ENCODE data around the gene PHC1. TPM values are rescaled to one million over a fixed set of nuclear protein-coding genes. Genes with fewer than 3 reads are reported as not detected.
A peak's percentile ranks its signal among the peaks of the same experiment; 100 is the strongest.
"Not testable (repeated sequence)": the region's sequence is repeated elsewhere in the genome, so short reads cannot be mapped to it uniquely, and the experiment has no call there.

Gene PHC1
- 22.5 and 23.4 TPM in 2 replicates for total RNA-seq (2014; rRNA removed; shearing (Covaris generic))

DNA sequence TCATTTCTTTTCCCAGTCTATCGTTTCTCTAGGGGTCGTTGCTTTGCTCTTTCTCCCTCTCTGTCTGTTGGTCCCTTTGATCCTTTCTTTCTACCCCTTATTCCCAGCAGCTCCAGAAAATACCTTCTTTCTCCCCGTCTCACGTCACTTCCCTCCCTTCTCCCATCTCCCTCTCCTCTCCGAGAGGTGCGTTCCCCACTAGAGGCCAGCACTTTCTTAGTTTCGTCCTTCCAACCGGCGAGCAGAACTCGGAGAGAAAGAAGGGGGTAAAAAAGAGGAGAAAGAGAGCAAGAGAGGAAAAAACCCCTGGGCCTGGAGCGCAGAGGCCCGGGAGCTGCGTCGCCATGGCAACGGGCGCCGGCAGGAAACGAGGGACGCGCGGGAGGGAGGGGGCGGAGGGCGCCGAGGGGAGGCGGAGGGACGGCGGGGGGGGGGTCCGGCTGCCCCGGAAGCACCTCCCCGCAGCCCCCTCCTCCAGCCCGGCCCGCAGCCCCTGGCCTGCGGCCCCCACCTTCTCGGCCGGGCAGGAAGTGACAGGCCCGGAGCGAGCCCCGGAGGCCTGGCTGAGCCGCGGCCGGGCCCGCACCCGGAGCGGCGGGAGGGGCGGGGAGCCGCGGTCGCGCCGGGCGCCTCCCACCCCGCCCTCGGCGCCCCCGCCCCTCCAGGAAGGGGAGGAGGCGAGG, at the start of gene PHC1:
Gene PHC1 (plus strand): TSS at position 477 of the 683 bp plus-strand sequence. CDS start 3,169 bp downstream, outside the sequence.
- peak within 1 kb of the TSS; percentile 75 for H3K4me3 ChIP-seq
- not testable (repeated sequence) for H3K36me3 ChIP-seq; H3K9me3 ChIP-seq (replicated peaks); H3K27me3 ChIP-seq (replicated peaks)
- H3K4me1 ChIP-seq (replicated peaks) = peaks cover 13% of the 10 kb centered on the region
- peak within 1 kb of the TSS; percentile 80 for H3K27ac ChIP-seq
- peak; percentile 82 to 86 for DNase-seq (ENCODE audit: low read depth in 1 of 2, low spot score in 2 of 2)

DNA sequence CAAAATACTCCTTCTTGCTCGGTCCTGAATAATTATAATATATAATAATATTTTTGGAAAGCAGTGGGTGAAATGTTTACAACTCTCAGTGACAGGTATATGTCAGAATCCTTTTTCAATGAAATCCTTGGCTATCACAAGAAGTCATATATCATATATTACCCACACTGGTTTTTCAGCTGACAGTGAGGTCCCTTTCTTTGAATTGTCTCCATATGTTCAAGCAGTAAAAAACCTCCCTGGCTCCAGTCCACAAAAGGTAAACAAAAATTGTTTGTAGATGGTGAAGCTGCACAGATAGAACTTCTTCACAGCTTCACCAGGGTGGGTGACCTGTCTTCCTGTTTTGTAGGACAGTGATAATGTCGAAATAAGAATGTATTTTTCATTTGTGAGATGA, 47.9 kb upstream of the PHC1 start:
- Histone ChIP-seq H3K9me3 (replicated peaks) (no peaks in the 10 kb centered on the region), H3K4me1 (replicated peaks) (no peaks in the 10 kb centered on the region), H3K27ac (no peak overlapping the region), H3K36me3 (no peaks in the 10 kb centered on the region), H3K4me3 (no peak overlapping the region), H3K27me3 (replicated peaks) (no peaks in the 10 kb centered on the region)
- DNase-seq (ENCODE audit: low read depth in 1 of 2, low spot score in 2 of 2) = no peak

DNA sequence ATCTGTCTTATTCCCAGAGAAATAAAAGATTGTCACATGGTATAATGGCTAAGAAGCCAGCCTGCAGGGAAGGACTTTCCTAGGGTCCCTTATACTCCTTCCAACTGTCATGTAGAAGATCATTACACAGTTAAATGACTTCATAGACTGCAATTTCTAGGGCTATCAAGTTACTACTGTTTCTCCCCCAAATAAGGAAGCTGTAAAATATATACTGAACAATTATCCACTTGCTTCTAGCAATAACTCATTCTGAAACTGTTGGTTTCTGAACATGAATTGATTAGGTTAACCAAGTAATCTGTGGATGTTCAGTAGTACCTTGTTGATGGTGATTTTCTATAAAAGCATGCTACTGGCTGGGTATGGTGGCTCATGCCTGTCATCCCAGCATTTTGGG, 47.3 kb upstream of the PHC1 start:
- Histone ChIP-seq H3K4me3 (no peak overlapping the region), H3K4me1 (replicated peaks) (no peaks in the 10 kb centered on the region), H3K9me3 (replicated peaks) (no peaks in the 10 kb centered on the region), H3K27me3 (replicated peaks) (no peaks in the 10 kb centered on the region), H3K36me3 (no peaks in the 10 kb centered on the region), H3K27ac (no peak overlapping the region)
- DNase-seq (ENCODE audit: low read depth in 1 of 2, low spot score in 2 of 2) = no peak

DNA sequence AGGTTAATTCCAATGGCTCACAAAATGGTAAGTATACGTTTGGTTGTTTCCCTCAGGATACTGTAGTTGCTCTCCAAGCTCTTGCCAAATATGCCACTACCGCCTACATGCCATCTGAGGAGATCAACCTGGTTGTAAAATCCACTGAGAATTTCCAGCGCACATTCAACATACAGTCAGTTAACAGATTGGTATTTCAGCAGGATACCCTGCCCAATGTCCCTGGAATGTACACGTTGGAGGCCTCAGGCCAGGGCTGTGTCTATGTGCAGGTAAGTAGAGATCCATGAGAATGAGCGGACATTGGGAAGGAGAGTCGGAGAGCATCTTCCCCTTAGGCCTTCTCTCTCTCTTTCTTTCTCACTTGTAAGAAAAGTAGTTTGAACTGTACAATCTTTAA, 46.5 kb upstream of the PHC1 start:
- no peaks in the 10 kb centered on the region for H3K9me3 ChIP-seq (replicated peaks)

DNA sequence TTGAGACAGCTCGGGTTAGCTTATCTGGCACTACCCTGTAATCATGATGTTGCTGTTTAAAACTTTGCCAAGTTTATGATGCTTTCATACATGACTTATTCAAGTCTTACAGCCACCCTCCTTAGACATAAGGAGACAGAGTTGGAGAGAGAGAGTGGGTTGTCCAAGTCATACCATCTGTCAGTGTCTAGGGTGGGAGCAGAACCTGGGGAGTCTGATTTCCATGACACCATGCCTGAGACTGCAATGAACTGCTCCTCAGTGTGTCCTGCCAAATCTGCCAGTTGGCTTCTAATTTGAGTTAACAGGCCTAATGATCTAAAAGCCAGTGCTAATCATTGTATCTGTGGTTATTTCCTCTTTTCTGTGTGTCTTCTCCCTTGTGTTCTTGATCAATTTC, 43.7 kb upstream of the PHC1 start:
- H3K36me3 ChIP-seq = no peaks in the 10 kb centered on the region

More for the DNA sequence above, 46.5 kb upstream of the PHC1 start:
- Histone ChIP-seq H3K27me3 (replicated peaks) (no peaks in the 10 kb centered on the region), H3K4me3 (no peak overlapping the region), H3K27ac (no peak overlapping the region), H3K36me3 (no peaks in the 10 kb centered on the region), H3K4me1 (replicated peaks) (no peaks in the 10 kb centered on the region)
- DNase-seq (ENCODE audit: low read depth in 1 of 2, low spot score in 2 of 2) = no peak

DNA sequence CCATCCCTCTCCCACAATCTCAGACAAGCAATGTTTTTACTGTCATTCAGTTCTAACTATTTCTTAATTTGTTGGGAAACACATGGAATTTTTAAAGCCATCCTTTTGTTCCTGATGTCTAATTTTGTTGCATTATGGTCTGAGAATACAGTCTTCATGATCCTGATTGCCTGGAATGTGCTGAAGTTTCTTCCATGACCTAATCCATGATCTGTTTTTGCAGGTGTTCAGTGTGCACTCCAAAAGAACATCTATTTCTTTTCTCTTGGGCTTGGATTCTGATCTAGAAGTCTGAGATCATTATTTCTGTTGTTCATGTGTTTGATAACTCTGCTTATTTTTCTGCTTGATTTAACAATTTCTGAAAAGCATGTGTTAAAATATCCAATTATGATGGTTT, 43.2 kb upstream of the PHC1 start:
- Histone ChIP-seq H3K36me3 (no peaks in the 10 kb centered on the region), H3K4me3 (no peak overlapping the region), H3K27ac (no peak overlapping the region), H3K27me3 (replicated peaks) (no peaks in the 10 kb centered on the region), H3K9me3 (replicated peaks) (no peaks in the 10 kb centered on the region), H3K4me1 (replicated peaks) (no peaks in the 10 kb centered on the region)
- DNase-seq (ENCODE audit: low read depth in 1 of 2, low spot score in 2 of 2) = no peak

More for the DNA sequence above, 43.7 kb upstream of the PHC1 start:
- DNase-seq (ENCODE audit: low read depth in 1 of 2, low spot score in 2 of 2) = no peak
- Histone ChIP-seq H3K27ac (no peak overlapping the region), H3K4me3 (no peak overlapping the region), H3K9me3 (replicated peaks) (no peaks in the 10 kb centered on the region), H3K4me1 (replicated peaks) (no peaks in the 10 kb centered on the region), H3K27me3 (replicated peaks) (no peaks in the 10 kb centered on the region)

DNA sequence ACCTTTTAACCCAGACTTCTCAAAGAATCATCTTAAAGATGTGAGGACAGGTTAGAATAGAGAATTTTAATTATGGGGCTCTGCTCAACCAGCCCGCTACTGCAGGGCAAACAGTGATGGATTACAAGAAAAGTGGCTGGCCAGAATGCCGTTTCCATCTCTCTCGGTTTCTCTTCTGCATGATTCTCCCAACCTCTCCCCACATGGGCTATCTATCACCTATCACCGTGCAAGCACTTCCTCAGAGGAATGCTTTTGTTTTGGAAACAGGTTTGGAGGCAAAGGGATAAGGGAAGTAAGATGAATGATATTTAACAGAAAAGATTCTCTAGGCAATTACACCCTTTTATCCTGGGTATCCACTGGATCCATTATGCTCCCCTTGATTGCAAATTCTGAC, 37.4 kb upstream of the PHC1 start:
- Histone ChIP-seq H3K4me1 (replicated peaks) (no peaks in the 10 kb centered on the region), H3K9me3 (replicated peaks) (no peaks in the 10 kb centered on the region), H3K27ac (no peak overlapping the region), H3K4me3 (no peak overlapping the region), H3K36me3 (no peaks in the 10 kb centered on the region), H3K27me3 (replicated peaks) (no peaks in the 10 kb centered on the region)
- no peak for DNase-seq (ENCODE audit: low read depth in 1 of 2, low spot score in 2 of 2)

DNA sequence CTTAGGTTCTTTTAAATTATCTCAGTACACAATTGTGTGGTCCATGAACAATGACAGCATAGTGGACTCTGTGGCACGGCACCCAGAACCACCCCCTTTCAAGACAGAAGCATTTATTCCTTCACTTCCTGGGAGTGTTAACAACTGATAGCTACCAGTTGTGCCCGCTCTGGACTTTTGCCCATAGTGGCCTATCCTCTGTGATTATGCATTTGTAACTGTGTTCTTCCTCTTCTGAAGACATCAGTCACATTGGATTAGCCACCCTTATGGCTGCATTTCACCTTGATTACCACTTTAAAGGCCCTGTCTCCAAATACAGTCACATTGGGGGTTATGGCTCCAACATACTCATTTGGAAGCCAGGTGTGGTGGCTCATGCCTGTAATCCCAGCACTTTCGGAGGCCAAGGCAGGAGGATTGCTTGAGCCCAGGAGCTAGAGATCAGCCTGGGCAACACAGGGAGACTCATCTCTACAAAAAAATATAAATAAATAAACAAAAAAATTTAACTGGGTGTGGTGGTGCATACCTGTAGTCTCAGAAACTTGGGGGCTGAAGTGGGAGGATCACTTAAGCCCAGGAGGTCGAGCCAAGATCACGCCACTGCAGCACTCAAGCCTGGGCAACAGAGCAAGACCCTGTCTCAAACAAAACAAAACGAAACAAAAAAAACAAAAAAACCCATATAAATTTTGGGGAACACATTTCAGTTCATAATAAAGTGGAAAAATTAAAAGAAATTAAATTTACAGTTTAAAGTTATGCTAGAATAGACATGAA, 27.6 kb upstream of the PHC1 start:
- Histone ChIP-seq H3K9me3 (replicated peaks) (no peaks in the 10 kb centered on the region), H3K27ac (no peak overlapping the region), H3K36me3 (no peaks in the 10 kb centered on the region), H3K4me3 (no peak overlapping the region), H3K4me1 (replicated peaks) (no peaks in the 10 kb centered on the region), H3K27me3 (replicated peaks) (no peaks in the 10 kb centered on the region)
- DNase-seq (ENCODE audit: low read depth in 1 of 2, low spot score in 2 of 2) = no peak

DNA sequence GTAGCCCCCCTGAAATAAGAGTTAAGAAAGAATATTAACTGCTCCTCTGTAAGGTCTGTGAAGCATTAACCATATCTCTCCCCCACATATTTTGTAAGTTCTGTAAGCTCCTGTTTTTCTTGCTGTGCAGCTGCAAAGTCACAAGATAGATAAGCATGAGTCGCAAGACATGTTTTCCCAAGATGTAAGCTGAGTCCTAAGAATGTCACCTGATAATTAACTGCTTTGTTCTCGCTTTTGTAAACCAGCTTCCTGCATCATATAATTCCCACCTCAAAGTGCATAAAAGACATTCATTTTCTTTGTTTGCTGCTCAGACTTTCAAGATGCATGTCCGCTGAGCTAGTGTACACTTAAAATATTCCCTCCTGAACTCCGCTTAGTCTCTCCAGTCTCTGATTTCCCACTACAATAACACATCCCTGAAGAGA, 27.0 kb upstream of the PHC1 start:
- H3K27me3 ChIP-seq (replicated peaks) = no peaks in the 10 kb centered on the region
- DNase-seq (ENCODE audit: low read depth in 1 of 2, low spot score in 2 of 2) = no peak
- H3K4me1 ChIP-seq (replicated peaks) = no peaks in the 10 kb centered on the region
- no peak overlapping the region for H3K27ac ChIP-seq
- H3K36me3 ChIP-seq = no peaks in the 10 kb centered on the region
- no peak overlapping the region for H3K4me3 ChIP-seq
- no peaks in the 10 kb centered on the region for H3K9me3 ChIP-seq (replicated peaks)

DNA sequence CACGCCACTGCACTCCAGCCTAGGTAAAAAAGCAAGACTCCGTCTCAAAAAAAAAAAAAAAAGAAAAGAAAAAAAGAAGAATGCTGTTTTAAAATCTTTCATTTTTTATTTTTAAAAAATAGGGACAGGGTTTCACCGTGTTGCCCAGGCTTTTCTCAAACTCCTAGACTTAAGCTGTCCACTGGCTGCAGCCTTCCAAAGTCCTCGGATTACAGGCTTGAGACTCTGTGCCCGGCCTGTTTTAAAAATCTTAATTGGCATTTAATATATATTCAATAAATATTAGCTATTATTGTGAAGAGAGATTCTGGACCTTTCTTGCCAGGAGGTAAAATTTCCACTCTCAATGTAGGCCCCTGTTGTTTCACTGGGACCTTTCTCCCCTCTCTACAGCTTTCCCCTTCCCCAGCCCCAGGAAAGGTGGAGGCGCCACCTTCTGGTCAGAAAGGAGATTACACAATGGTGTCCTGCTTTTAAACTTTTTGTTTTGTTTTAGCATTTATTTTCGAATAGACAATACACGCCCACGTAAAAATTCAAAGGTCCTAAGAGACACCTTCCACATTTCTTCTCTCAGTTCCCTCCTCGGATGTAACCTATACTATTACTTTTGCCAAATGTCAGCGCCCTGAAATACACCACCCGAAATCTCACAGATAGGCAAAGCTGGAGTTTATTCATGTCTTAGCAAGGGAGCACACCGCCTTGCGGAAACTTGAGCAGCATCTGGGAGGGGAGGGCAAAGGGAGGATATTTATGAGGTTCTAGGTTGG, 23.8 kb upstream of the PHC1 start:
- Histone ChIP-seq H3K4me3 (peak overlapping the region; percentile 15; the same call in 1 of the 2 replicates), H3K9me3 (replicated peaks) (no peaks in the 10 kb centered on the region), H3K4me1 (replicated peaks) (no peaks in the 10 kb centered on the region), H3K36me3 (no peaks in the 10 kb centered on the region), H3K27me3 (replicated peaks) (no peaks in the 10 kb centered on the region), H3K27ac (no peak overlapping the region)
- DNase-seq (ENCODE audit: low read depth in 1 of 2, low spot score in 2 of 2) = peak; percentile 47 to 48

DNA sequence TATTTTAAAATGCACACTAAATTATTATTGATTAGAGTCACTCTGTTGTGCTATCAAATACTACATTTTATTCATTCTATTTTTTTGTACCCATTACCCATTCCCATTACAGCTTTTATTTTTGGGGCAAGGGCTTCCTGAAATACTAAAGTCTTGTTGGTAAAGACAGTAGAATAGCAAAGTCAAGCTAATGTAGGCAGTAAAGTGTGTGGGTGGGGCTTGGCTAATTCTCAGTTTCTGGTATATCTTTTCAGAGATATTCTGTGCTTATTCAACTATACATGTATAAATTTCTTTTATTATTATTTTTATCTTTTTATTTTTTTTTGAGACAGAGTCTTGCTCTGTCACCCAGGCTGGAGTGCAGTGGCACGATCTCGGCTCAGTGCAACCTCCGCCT, 22.3 kb upstream of the PHC1 start:
- Histone ChIP-seq H3K27me3 (replicated peaks) (no peaks in the 10 kb centered on the region), H3K4me3 (no peak overlapping the region), H3K27ac (no peak overlapping the region), H3K4me1 (replicated peaks) (no peaks in the 10 kb centered on the region), H3K36me3 (no peaks in the 10 kb centered on the region), H3K9me3 (replicated peaks) (no peaks in the 10 kb centered on the region)
- no peak for DNase-seq (ENCODE audit: low read depth in 1 of 2, low spot score in 2 of 2)

DNA sequence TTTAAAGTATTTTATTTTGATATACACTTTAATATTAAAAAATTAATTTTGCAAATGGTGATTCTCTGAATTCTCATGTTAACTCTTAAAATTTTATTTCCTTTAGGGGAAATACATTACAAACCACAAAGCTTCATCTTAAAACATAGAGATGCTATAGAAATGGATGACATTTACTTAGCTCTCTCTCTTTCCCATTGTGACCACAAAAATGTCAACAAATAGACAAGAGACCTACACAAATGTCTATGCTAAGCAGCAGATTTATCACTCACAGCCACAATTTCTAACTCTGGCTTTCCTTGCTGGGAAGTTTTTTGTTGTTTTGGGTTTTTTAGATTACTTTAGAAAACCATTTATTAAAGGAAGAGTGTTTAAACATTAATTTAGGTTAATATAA, 19.9 kb upstream of the PHC1 start:
- no peaks in the 10 kb centered on the region for H3K36me3 ChIP-seq
- no peaks in the 10 kb centered on the region for H3K4me1 ChIP-seq (replicated peaks)
- DNase-seq (ENCODE audit: low read depth in 1 of 2, low spot score in 2 of 2) = no peak

DNA sequence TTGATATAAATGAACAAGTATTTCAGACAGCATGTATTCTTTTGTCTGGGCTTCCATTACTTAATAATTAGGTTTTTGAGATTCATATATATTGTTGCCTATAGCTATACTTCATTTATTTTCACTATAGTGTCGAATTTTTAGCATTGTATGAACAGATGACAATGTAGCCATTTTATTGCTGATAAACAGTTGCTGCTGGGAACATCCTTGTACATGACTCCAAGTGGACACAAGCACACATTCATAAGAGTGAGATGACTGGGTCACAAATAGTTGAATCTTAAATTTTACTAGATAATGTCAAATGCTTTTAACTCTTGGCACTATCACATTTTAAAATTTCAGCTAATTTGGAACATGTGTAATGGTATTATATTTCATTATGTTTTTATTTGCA, 19.3 kb upstream of the PHC1 start:
- Histone ChIP-seq H3K4me3 (no peak overlapping the region), H3K36me3 (no peaks in the 10 kb centered on the region), H3K9me3 (replicated peaks) (no peaks in the 10 kb centered on the region), H3K27ac (no peak overlapping the region), H3K4me1 (replicated peaks) (no peaks in the 10 kb centered on the region), H3K27me3 (replicated peaks) (no peaks in the 10 kb centered on the region)
- no peak for DNase-seq (ENCODE audit: low read depth in 1 of 2, low spot score in 2 of 2)

More for the DNA sequence above, 19.9 kb upstream of the PHC1 start:
- H3K4me3 ChIP-seq = no peak overlapping the region
- H3K27ac ChIP-seq = no peak overlapping the region
- no peaks in the 10 kb centered on the region for H3K9me3 ChIP-seq (replicated peaks)
- no peaks in the 10 kb centered on the region for H3K27me3 ChIP-seq (replicated peaks)

DNA sequence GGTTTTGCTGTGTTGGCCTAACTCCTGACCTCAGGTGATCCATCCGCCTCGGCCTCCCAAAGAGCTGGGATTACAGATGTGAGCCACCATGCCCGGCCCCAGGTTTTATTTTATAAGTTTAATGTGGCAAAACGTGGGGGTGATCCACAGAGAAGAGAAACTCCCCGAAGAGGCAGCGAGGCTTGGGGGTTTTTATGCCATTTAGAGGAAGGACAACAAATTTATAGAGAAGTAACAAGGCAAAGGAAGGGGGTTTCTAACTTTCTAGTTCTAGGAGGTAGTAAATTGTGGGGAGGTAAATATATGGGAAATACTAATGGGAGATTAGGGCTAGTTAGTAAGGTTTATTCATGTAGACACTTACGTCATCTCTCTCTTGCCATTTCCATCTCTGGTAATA, 17.2 kb upstream of the PHC1 start:
- Histone ChIP-seq H3K4me1 (replicated peaks) (no peaks in the 10 kb centered on the region), H3K9me3 (replicated peaks) (no peaks in the 10 kb centered on the region), H3K4me3 (no peak overlapping the region), H3K27me3 (replicated peaks) (no peaks in the 10 kb centered on the region), H3K27ac (no peak overlapping the region), H3K36me3 (no peaks in the 10 kb centered on the region)
- no peak for DNase-seq (ENCODE audit: low read depth in 1 of 2, low spot score in 2 of 2)
